Renal cortical epithelial cell (primary cell): Measurements from ENCODE around the gene BCAT1. TPM values are rescaled to one million over a fixed set of nuclear protein-coding genes. Genes with fewer than 3 reads are reported as not detected.
"Not testable (repeated sequence)": the region's sequence is repeated elsewhere in the genome, so short reads cannot be mapped to it uniquely, and the experiment has no call there.

Source experiments
- DNase-seq: peaks from one replicate; pipeline ENCODE4 v3.0.0-alpha.2; 2011; ENCODE audit warnings: low read depth
- total RNA-seq: library from RNA; depleted of rRNA; stranded (reverse); fragments of >200 nt; gene quantifications from 2 replicates; pipeline ENCODE4 v1.2.3, GENCODE V29; 2014

The BCAT1 gene
- total RNA-seq, 1 donor from 2014 or later: 22.6 TPM

- no peak for DNase-seq
These were observed 47.1 kb downstream of the BCAT1 start for GRCh38 chr12:24901576-24902461.

- DNase-seq: no peak
These were observed 48.7 kb downstream of the BCAT1 start for GRCh38 chr12:24900196-24900595.

GRCh38 chr12:24899503-24900075, 49.3 kb downstream of the BCAT1 start:
- DNase-seq: no peak

GRCh38 chr12:24898606-24899005, 50.3 kb downstream of the BCAT1 start:
- DNase-seq: no peak

GRCh38 chr12:24898185-24898584, 50.7 kb downstream of the BCAT1 start:
- no peak for DNase-seq

- no peak for DNase-seq
These were observed 52.7 kb downstream of the BCAT1 start for GRCh38 chr12:24896171-24896570.

GRCh38 chr12:24895612-24896011, 53.3 kb downstream of the BCAT1 start:
- DNase-seq: no peak

- peak; percentile 24 for DNase-seq
These were observed 54.0 kb downstream of the BCAT1 start for GRCh38 chr12:24894879-24895278.

- no peak for DNase-seq
These were observed 58.7 kb downstream of the BCAT1 start for GRCh38 chr12:24890048-24890803.

GRCh38 chr12:24889411-24889810, 59.5 kb downstream of the BCAT1 start:
- DNase-seq: no peak

GRCh38 chr12:24888813-24889212, 60.1 kb downstream of the BCAT1 start:
- DNase-seq: no peak

- DNase-seq: no peak
These were observed 64.0 kb downstream of the BCAT1 start for GRCh38 chr12:24884911-24885310.

GRCh38 chr12:24881724-24882371, 67.1 kb downstream of the BCAT1 start:
- DNase-seq: no peak

GRCh38 chr12:24881227-24881626, 67.7 kb downstream of the BCAT1 start:
- peak; percentile 18 for DNase-seq

- no peak for DNase-seq
These were observed 68.2 kb downstream of the BCAT1 start for GRCh38 chr12:24880732-24881131.

- DNase-seq: no peak
These were observed 69.3 kb downstream of the BCAT1 start for GRCh38 chr12:24879644-24880043.

GRCh38 chr12:24875014-24875413, 73.9 kb downstream of the BCAT1 start:
- no peak for DNase-seq

GRCh38 chr12:24872211-24872610, 76.7 kb downstream of the BCAT1 start:
- DNase-seq: no peak

GRCh38 chr12:24866139-24866538, 82.8 kb downstream of the BCAT1 start:
- DNase-seq: not testable (repeated sequence)

- peak; percentile 90 for DNase-seq
These were observed 84.1 kb downstream of the BCAT1 start for GRCh38 chr12:24864796-24865125.

- peak; percentile 86 for DNase-seq
These were observed 86.9 kb downstream of the BCAT1 start for GRCh38 chr12:24861766-24862540.
